Calu3 (cell line): Measurements from ENCODE around the gene CNKSR3. TPM values are rescaled to one million over a fixed set of nuclear protein-coding genes. Genes with fewer than 3 reads are reported as not detected.
"Not testable (repeated sequence)": the region's sequence is repeated elsewhere in the genome, so short reads cannot be mapped to it uniquely, and the experiment has no call there.

Source experiments
- BruUV-seq: library from RNA; stranded (reverse); fragments of 400-500 nt; replicated peaks from 2 replicates; lab custom pipeline; 2021; lab: Mats Ljungman, UMichigan
- CTCF ChIA-PET: fragments of 300-600 bp; sonication (Branson Sonifier 250); formaldehyde crosslinking; loops from one replicate; lab custom pipeline; 2022; ENCODE audit warnings: antibody characterized with exemption; lab: Charles Lee
- DNase-seq: peaks from one replicate; pipeline ENCODE4 v3.0.0; 2022
- H3K27ac Mint-ChIP-seq: one replicate; pipeline ENCODE4 v1.8.0; 2022; ENCODE audit warnings: mixed read lengths; ENCODE audit not compliant: unreplicated experiment
- H3K27me3 Mint-ChIP-seq: one replicate; pipeline ENCODE4 v1.8.0; 2022; ENCODE audit warnings: mixed read lengths; ENCODE audit not compliant: unreplicated experiment
- H3K36me3 Mint-ChIP-seq: one replicate; pipeline ENCODE4 v1.8.0; 2022; ENCODE audit warnings: mild to moderate bottlenecking, moderate library complexity, mixed read lengths; ENCODE audit not compliant: insufficient read depth, unreplicated experiment
- H3K4me1 Mint-ChIP-seq: one replicate; pipeline ENCODE4 v1.8.0; 2022; ENCODE audit warnings: mild to moderate bottlenecking, low read depth, mixed read lengths; ENCODE audit not compliant: unreplicated experiment
- H3K4me3 Mint-ChIP-seq: one replicate; pipeline ENCODE4 v1.8.0; 2022; ENCODE audit warnings: mild to moderate bottlenecking, low read depth, moderate library complexity, mixed read lengths; ENCODE audit not compliant: unreplicated experiment
- H3K9me3 Mint-ChIP-seq: one replicate; pipeline ENCODE4 v1.8.0; 2022; ENCODE audit warnings: low read depth, mixed read lengths; ENCODE audit not compliant: unreplicated experiment
- CTCF ChIP-seq: fragments of 200-600 bp; IDR thresholded peaks from one replicate; pipeline ENCODE4 v1.8.0; 2022; ENCODE audit warnings: antibody characterized with exemption; ENCODE audit not compliant: unreplicated experiment
- intact Hi-C: fragments of 100-400 bp; cut with micrococcal nuclease; formaldehyde crosslinking; loops from one replicate; pipeline ENCODE4 v1.10.0; 2022; ENCODE audit not compliant: unreplicated experiment
- total RNA-seq: library from RNA; stranded (reverse); gene quantifications from 2 replicates; pipeline ENCODE4 v1.2.3, GENCODE V29; 2022

CNKSR3 gene
- total RNA-seq, 1 experiment from 2014 or later, result 4.0 TPM

DNA sequence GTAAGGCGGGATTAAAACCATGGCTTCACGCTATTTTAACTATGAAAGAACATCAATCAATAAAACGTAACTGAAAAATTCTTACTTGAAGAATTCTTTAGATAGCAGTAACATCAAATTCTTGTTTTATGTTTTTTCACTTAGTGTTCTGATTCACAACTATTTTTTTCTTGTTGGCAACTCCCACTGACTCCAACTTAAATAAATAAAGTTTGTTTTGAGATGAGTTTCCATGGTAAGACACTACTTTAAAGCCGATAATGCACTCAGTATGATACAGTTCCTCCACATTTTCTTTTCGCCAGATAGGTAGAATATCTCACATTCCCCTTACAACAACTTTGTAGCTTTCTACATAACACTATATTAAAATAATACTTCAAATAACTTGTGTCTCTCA, 33.1 kb upstream of the CNKSR3 start:
- no peaks in the 10 kb centered on the region for H3K9me3 Mint-ChIP-seq
- no peak for TF ChIP-seq CTCF
- H3K4me3 Mint-ChIP-seq, result no peak overlapping the region
- no peaks in the 10 kb centered on the region for H3K4me1 Mint-ChIP-seq
- H3K27me3 Mint-ChIP-seq, result no peaks in the 10 kb centered on the region
- no TSS peak for BruUV-seq
- no peaks in the 10 kb centered on the region for H3K36me3 Mint-ChIP-seq
- no peak for DNase-seq
- no peak overlapping the region for H3K27ac Mint-ChIP-seq
- intact Hi-C loops, result no loop called here
- CTCF ChIA-PET, result no interaction called here

GRCh38 chr6:154542747-154543146, 32.3 kb upstream of the CNKSR3 start:
- H3K4me3 Mint-ChIP-seq, result no peak overlapping the region
- TF ChIP-seq CTCF, result no peak
- H3K27ac Mint-ChIP-seq, result no peak overlapping the region
- DNase-seq, result no peak
- no peaks in the 10 kb centered on the region for H3K4me1 Mint-ChIP-seq
- H3K36me3 Mint-ChIP-seq, result no peaks in the 10 kb centered on the region
- intact Hi-C loops, result no loop called here
- H3K27me3 Mint-ChIP-seq, result no peaks in the 10 kb centered on the region
- CTCF ChIA-PET, result no interaction called here
- no peaks in the 10 kb centered on the region for H3K9me3 Mint-ChIP-seq
- BruUV-seq, result no TSS peak

DNA sequence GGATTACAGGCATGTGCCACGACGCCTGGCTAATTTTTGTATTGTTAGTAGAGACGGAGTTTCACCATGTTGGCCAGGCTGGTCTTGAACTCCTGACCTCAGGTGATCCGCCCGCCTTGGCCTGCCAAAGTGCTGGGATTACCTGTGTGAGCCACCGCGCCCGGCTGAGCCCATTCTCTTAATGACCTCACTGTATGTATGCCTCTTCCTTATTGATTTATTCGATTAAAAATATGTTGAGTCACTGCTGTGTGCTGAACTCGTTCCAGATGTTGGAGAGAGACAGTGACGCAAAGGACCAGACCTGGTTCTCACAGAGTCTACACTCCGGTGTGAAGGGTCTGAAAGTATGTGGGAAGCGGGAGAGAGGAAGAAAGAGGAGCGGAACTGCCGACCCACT, 31.4 kb upstream of the CNKSR3 start:
- CTCF ChIA-PET, result not testable (repeated sequence)

DNA sequence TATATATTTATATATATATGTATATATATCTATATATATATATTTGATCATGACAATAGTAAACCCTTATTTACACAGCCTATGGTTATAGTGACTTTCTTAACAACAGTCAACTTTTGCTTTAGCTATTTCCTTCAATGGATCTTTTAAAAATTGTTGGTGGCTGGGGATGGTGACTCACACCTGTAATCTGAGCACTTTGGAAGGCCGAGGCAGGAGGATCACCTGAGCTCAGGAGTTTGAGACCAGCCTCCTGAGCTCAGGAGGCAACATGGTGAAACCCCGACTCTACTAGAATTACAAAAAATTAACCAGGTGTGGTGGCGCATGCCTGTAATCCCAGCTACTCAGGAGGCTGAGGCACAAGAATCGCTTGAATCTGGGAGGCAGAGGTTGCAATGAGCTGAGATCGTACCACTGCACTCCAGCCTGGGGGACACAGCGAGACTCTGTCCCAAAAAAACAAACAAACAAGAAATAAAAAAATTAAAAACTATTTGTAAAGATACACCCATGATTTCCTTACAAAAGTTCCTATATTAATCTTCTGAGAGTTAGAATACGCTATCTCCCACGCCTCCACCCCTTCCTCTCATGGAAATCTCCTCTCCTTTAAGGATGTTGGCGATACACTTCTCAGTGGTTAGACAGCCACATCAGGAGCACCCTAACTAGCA, 29.2 kb upstream of the CNKSR3 start:
- CTCF ChIA-PET, result interaction anchor here (1.2 kb wide), 1 partner anchor 11 kb away, joined by 3 read pairs; no protein-coding TSS in a partner anchor
- Mint-ChIP-seq H3K9me3 (no peaks in the 10 kb centered on the region), H3K4me1 (no peaks in the 10 kb centered on the region), H3K27ac (no peak overlapping the region), H3K36me3 (no peaks in the 10 kb centered on the region), H3K27me3 (no peaks in the 10 kb centered on the region), H3K4me3 (no peak overlapping the region)
- no peak for TF ChIP-seq CTCF
- intact Hi-C loops, result no loop called here
- no peak for DNase-seq
- no TSS peak for BruUV-seq

More for the DNA sequence above, 31.4 kb upstream of the CNKSR3 start:
- H3K9me3 Mint-ChIP-seq, H3K36me3 Mint-ChIP-seq, intact Hi-C loops, BruUV-seq, H3K27ac Mint-ChIP-seq, DNase-seq, H3K4me1 Mint-ChIP-seq, H3K4me3 Mint-ChIP-seq, H3K27me3 Mint-ChIP-seq: not testable (repeated sequence)

DNA sequence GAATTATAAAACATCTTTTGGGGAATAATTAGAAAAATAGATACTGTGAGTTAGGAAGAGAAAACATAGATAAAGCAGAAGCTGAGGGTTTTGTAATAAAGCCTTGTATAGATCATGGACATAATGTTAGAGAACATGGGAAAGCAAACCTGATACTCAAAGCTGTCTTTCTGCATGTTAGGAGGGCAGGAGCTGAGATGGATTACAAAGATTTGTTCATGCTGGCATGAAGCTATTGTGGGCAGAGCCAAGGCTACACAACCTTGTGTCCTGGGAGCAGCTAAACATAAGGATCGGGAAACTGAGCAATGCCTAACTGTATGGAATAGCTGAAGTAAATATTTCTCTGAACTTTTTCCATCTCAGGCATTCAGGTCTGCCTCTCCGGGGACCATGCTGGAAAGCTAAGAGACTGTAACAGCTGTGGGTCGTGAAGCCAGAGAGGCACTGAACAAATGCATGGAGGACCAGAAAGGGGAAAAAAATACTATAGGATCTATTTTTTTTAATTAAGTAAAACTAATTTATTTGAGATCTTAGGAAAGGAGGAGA, 28.2 kb upstream of the CNKSR3 start:
- Mint-ChIP-seq H3K4me3 (no peak overlapping the region), H3K4me1 (no peaks in the 10 kb centered on the region), H3K36me3 (no peaks in the 10 kb centered on the region), H3K27me3 (no peaks in the 10 kb centered on the region), H3K9me3 (no peaks in the 10 kb centered on the region), H3K27ac (no peak overlapping the region)
- TF ChIP-seq CTCF, result no peak
- CTCF ChIA-PET, result interaction anchor here (0.5 to 1.2 kb wide), 2 partner anchors 12 to 46 kb away, joined by 3 read pairs; no protein-coding TSS in a partner anchor
- no peak for DNase-seq
- BruUV-seq, result no TSS peak
- intact Hi-C loops, result no loop called here
